ES-I3 (cell line): ENCODE measurements around the gene SMIM1.
"Not testable (repeated sequence)": the region's sequence is repeated elsewhere in the genome, so short reads cannot be mapped to it uniquely, and the experiment has no call there.

ENCODE experiments used
- H3K36me3 ChIP-seq: 2 replicates; pipeline ENCODE4 v1.6.1; 2013; ENCODE audit warnings: mild to moderate bottlenecking, low read length, control low read depth, moderate library complexity; ENCODE audit not compliant: insufficient read depth
- H3K4me1 ChIP-seq: 2 replicates; pipeline ENCODE4 v1.6.1; 2013; ENCODE audit warnings: mild to moderate bottlenecking, control low read depth, low read length; ENCODE audit not compliant: insufficient read depth
- H3K9ac ChIP-seq: 2 replicates; pipeline ENCODE4 v1.6.1; 2013; ENCODE audit warnings: low read depth, mild to moderate bottlenecking, low read length, moderate library complexity
- H3K9me3 ChIP-seq: 2 replicates; pipeline ENCODE4 v1.6.1; 2013; ENCODE audit warnings: mild to moderate bottlenecking, low read length, moderate library complexity; ENCODE audit not compliant: control insufficient read depth, insufficient read depth

Gene SMIM1

GRCh38 chr1:3772715-3773571 is at the start of gene SMIM1:
Gene SMIM1, plus strand, starts transcription at chr1:3772749. Its CDS starts 2,625 bp downstream, at chr1:3775374.
- H3K9me3 ChIP-seq, result no peaks in the 10 kb centered on the region
- peaks cover 18% of the 10 kb centered on the region; the same call in 1 of the 2 replicates for H3K4me1 ChIP-seq
- peak within 1 kb of the TSS; percentile 67 for H3K9ac ChIP-seq
- H3K36me3 ChIP-seq, result no peaks in the 10 kb centered on the region

- Histone ChIP-seq H3K36me3 (no peaks in the 10 kb centered on the region), H3K4me1 (peaks cover 15% of the 10 kb centered on the region; the same call in 1 of the 2 replicates), H3K9me3 (no peaks in the 10 kb centered on the region), H3K9ac (no peak overlapping the region)
These were observed 49.7 kb upstream of the SMIM1 start for GRCh38 chr1:3722846-3723245.

- peaks cover 11% of the 10 kb centered on the region; the same call in 1 of the 2 replicates for H3K4me1 ChIP-seq
- not testable (repeated sequence) for H3K9me3 ChIP-seq, H3K9ac ChIP-seq, H3K36me3 ChIP-seq
These were observed 48.0 kb upstream of the SMIM1 start for GRCh38 chr1:3724416-3725030.

GRCh38 chr1:3725366-3725765 is 47.2 kb upstream of the SMIM1 start:
- no peaks in the 10 kb centered on the region for H3K36me3 ChIP-seq
- H3K9me3 ChIP-seq, result no peaks in the 10 kb centered on the region
- no peak overlapping the region for H3K9ac ChIP-seq
- H3K4me1 ChIP-seq, result peaks cover 4% of the 10 kb centered on the region; the same call in 1 of the 2 replicates

DNA sequence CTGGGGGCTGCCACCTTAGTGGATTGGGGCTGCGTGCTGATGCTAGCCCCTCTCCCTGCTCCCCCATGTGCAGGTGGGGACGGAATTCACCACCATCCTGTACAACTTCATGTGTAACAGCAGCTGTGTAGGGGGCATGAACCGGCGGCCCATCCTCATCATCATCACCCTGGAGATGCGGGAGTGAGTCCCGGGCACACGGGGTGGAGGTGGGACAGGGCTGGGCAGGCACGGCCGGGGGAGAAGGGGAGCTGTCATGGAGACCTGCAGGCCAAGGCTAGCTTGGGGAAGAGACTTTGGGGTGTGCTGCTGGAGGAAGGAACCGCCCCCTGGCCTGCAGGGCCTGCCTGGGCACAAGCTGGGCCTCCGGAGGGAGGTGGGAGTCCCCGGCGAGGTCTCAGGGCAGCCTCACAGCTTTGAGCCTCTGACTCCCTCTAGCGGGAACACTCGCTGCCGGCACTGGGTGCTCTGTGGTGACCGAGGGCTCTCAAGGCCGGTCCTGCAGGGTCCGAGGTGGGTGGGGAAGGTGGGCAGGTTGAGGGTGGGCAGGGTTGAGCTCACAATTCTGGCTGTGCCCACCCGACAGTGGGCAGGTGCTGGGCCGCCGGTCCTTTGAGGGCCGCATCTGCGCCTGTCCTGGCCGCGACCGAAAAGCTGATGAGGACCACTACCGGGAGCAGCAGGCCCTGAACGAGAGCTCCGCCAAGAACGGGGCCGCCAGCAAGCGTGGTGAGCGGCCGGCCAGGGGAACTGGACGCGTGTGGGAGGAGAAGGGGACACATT is 45.3 kb upstream of the SMIM1 start:
- Histone ChIP-seq H3K9ac (no peak overlapping the region), H3K36me3 (no peaks in the 10 kb centered on the region), H3K4me1 (no peaks in the 10 kb centered on the region), H3K9me3 (no peaks in the 10 kb centered on the region)

DNA sequence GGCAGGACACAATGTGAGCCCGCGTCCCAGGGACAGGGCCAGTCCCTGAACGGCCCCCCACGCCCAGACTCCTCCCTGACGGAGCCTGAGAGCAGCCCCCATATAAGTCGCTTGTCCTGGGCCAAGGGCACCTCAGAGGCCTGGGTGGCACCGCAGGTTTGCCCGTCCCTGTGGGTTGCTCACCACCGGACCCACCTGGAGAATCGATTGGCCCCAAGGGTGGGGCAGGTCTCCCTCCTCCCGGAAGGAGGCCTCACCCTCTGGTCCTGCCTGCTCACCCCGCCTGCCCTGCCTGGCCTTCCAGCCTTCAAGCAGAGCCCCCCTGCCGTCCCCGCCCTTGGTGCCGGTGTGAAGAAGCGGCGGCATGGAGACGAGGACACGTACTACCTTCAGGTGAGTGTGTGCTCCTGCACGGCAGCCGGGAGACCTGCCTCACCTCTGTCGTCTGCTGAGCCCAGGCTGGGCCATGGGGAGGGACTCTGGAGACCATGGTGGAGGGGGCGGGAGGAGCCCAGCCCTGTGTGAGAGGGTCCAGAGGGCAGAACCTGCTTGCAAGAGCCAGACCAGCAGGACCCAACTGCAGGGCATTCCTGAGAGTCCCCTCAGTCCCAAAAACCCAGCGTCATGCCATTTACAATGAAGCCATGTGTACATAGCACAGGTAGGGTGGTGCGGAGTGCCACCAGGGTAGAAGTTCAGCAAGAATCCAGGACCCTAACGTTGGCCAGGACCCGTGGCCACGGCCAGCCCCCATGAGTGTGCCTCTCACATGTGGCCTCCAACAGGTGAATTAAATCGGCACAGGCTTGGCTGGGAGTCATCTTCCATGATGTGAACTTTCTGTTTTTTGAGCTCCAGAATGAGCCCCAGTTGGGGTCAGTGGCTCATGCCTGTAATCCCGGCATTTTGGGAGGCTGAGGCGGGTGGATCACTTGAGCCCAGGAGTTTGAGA is 44.4 kb upstream of the SMIM1 start:
- no peaks in the 10 kb centered on the region for H3K36me3 ChIP-seq
- no peaks in the 10 kb centered on the region; the same call in 1 of the 2 replicates for H3K4me1 ChIP-seq
- H3K9ac ChIP-seq, result no peak overlapping the region

GRCh38 chr1:3729594-3730542 is 42.7 kb upstream of the SMIM1 start:
- Histone ChIP-seq H3K9me3 (no peaks in the 10 kb centered on the region), H3K4me1 (peaks cover 4% of the 10 kb centered on the region; the same call in 1 of the 2 replicates), H3K9ac (no peak overlapping the region), H3K36me3 (no peaks in the 10 kb centered on the region)

More for the DNA sequence above, 44.4 kb upstream of the SMIM1 start:
- H3K9me3 ChIP-seq, result no peaks in the 10 kb centered on the region

GRCh38 chr1:3730543-3731247 is 41.9 kb upstream of the SMIM1 start:
- no peaks in the 10 kb centered on the region for H3K36me3 ChIP-seq
- H3K4me1 ChIP-seq, result peaks cover 4% of the 10 kb centered on the region; the same call in 1 of the 2 replicates
- no peak overlapping the region for H3K9ac ChIP-seq
- no peaks in the 10 kb centered on the region for H3K9me3 ChIP-seq

GRCh38 chr1:3731583-3732433 is 40.7 kb upstream of the SMIM1 start:
- H3K36me3 ChIP-seq, result no peaks in the 10 kb centered on the region
- peaks cover 4% of the 10 kb centered on the region; the same call in 1 of the 2 replicates for H3K4me1 ChIP-seq
- H3K9ac ChIP-seq, result no peak overlapping the region
- H3K9me3 ChIP-seq, result no peaks in the 10 kb centered on the region

GRCh38 chr1:3732434-3733093 is 40.0 kb upstream of the SMIM1 start:
- Histone ChIP-seq H3K9me3 (no peaks in the 10 kb centered on the region), H3K9ac (no peak overlapping the region), H3K36me3 (no peaks in the 10 kb centered on the region; the same call in 1 of the 2 replicates), H3K4me1 (peaks cover 4% of the 10 kb centered on the region; the same call in 1 of the 2 replicates)
